GM23248 (cell line): ENCODE data around the gene EIF5A.

Source experiments
- EZH2 ChIP-seq: fragments of 200-600 bp; sonication (generic); IDR thresholded peaks from 2 replicates; pipeline ENCODE4 v1.6.1; 2018; ENCODE audit warnings: antibody characterized with exemption, mild to moderate bottlenecking; ENCODE audit not compliant: insufficient read depth, poor library complexity, severe bottlenecking
- EZH2phosphoT487 ChIP-seq: fragments of 200-600 bp; sonication (generic); IDR thresholded peaks from 2 replicates; pipeline ENCODE4 v1.6.1; 2018; ENCODE audit warnings: antibody characterized with exemption, moderate library complexity, mild to moderate bottlenecking, low read depth; ENCODE audit not compliant: insufficient read depth

DNA sequence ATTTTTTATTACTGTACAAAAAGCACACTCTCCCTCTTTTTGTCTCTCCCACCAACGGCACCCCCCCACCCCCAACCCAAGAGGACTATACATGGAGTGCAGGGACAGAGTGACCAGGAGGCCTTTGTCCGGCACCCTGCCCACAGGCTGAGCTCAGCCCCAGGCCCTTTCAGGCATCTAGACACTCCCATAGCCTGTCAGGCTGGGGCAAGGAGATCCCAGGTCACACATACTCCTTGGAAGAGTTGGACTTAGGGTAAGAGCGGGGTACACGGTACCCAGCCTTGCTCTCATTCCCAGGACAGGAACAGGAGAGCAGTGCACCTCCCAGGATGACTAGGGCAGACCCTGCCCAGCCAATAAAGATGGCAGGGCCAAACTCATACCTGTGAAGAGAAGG, 47.3 kb upstream of the EIF5A start:
- TF ChIP-seq EZH2 (no peak), EZH2phosphoT487 (no peak)
